ENCODE data around the gene PITPNB.

PITPNB gene

DNA sequence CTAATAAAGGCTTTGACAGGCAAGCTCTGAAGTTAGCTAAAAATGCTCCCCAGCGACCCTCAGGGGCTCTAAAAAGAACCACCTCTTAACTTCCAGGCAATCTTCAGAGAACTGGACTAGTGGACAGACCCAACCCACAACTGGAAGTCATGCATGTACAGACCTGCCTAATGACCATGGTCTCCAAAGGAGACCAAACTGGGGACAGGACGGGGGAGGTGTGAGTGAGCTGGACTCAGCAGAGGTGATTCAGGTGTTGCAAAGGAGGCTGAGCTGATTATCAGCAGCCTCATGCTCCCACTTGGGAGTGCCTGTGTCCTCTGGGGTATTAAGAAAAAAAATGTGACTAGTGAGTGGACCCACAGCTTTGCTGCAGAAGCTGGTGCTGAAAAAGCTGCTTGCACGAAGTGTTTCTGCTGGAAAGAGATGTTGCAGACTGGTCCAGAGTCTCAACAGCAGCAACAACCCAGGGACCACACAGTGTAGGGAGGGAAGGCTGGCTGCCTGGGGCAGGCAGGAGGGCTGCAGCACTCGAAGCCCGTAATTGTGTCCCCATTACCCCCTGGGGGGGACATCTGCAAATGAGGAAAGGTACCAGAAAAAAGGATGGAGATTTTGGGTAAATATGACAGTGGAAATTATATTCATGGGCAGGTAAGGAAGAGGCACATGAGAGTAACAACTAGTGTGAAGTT is 35.3 kb downstream of the PITPNB start:
- no peak for TF ChIP-seq ESRRG (CRISPR knock-in tag; IDR thresholded peaks at IDR 0.05)
- TF ChIP-seq, protein P1, sequence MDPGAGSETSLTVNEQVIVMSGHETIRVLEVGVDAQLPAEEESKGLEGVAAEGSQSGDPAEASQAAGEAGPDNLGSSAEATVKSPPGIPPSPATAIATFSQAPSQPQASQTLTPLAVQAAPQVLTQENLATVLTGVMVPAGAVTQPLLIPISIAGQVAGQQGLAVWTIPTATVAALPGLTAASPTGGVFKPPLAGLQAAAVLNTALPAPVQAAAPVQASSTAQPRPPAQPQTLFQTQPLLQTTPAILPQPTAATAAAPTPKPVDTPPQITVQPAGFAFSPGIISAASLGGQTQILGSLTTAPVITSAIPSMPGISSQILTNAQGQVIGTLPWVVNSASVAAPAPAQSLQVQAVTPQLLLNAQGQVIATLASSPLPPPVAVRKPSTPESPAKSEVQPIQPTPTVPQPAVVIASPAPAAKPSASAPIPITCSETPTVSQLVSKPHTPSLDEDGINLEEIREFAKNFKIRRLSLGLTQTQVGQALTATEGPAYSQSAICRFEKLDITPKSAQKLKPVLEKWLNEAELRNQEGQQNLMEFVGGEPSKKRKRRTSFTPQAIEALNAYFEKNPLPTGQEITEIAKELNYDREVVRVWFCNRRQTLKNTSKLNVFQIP (CRISPR knock-in tag; IDR thresholded peaks at IDR 0.05; ENCODE audit: borderline replicate concordance, low read depth) = no peak
- no peak for TF ChIP-seq SNAI2 (CRISPR knock-in tag; IDR thresholded peaks at IDR 0.05)
- no peak for ATAC-seq

DNA sequence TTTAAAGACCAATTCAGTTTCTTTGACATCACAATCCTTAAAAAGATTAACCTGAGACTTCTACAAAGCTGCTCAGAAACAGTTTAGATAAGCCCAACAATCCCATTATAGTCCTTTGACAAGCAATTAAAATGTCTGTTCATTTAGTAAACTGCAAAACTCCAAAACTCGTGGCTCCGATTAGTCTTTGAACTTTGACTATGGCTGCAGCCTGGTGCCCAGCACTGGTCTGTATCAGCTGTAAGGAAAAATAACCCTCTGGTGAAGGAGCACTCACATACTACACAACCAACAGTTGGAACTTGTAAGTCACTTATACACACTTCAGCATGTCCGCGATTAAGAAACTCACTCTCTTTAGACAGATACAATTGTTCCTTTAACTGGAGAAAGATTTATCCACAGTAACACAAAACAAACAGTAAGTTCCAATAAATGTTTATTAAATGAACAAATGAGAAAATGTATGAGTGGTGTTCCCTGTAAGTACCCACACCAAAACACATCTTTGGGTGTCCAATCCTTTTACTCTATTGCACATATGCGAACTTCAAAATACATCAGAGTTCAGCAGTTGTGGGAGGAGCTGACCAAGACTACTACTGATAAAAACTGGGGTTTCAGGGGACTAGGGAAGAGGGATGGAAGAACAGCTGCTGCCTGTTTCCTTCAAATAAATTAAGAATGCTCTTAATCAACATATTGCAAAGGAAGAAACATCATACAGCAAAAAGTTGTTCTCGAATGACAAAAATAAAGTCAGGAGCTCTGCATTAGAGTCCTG is 36.4 kb downstream of the PITPNB start:
- TF ChIP-seq, protein P2, sequence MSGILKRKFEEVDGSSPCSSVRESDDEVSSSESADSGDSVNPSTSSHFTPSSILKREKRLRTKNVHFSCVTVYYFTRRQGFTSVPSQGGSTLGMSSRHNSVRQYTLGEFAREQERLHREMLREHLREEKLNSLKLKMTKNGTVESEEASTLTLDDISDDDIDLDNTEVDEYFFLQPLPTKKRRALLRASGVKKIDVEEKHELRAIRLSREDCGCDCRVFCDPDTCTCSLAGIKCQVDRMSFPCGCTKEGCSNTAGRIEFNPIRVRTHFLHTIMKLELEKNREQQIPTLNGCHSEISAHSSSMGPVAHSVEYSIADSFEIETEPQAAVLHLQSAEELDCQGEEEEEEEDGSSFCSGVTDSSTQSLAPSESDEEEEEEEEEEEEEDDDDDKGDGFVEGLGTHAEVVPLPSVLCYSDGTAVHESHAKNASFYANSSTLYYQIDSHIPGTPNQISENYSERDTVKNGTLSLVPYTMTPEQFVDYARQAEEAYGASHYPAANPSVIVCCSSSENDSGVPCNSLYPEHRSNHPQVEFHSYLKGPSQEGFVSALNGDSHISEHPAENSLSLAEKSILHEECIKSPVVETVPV (CRISPR knock-in tag; IDR thresholded peaks at IDR 0.05) = no peak
- no peak for TF ChIP-seq BACH2 (CRISPR knock-in tag; IDR thresholded peaks at IDR 0.05; ENCODE audit: borderline replicate concordance)
- TF ChIP-seq, protein P1 (CRISPR knock-in tag; IDR thresholded peaks at IDR 0.05; ENCODE audit: borderline replicate concordance, low read depth) = no peak
- TF ChIP-seq ZNF70 (CRISPR knock-in tag; IDR thresholded peaks at IDR 0.05) = no peak
- TF ChIP-seq ESRRG (CRISPR knock-in tag; IDR thresholded peaks at IDR 0.05) = no peak

DNA sequence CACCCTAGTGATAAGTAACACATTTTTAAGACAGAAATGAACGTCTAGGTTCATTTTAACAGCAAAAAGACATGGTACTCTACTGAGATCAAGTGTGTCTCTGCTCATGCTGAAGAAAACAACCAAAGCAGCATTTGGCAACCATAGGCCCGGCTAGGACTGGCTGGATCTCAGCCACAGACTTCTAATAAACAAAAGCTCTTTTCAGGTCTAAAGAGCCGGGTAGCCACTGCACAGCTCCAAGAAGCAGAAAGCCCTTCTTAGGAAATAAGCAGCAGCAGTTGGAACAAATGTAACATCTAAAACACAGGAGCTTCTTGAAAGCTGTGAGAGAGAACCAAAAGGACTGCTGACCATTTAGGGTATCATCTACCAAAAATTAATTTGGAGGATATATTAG is 37.6 kb downstream of the PITPNB start:
- no peak for TF ChIP-seq CSDC2 (CRISPR knock-in tag; IDR thresholded peaks at IDR 0.05)
- TF ChIP-seq, protein P2 (CRISPR knock-in tag; IDR thresholded peaks at IDR 0.05) = no peak
- TF ChIP-seq, protein P1 (CRISPR knock-in tag; IDR thresholded peaks at IDR 0.05; ENCODE audit: borderline replicate concordance, low read depth) = no peak
- TF ChIP-seq ZFP30 (CRISPR knock-in tag; IDR thresholded peaks at IDR 0.05) = no peak
- TF ChIP-seq ZNF565 (CRISPR knock-in tag; conservative IDR thresholded peaks at IDR 0.05; ENCODE audit: low read depth) = no peak
- no peak for TF ChIP-seq OSR1 (CRISPR knock-in tag; IDR thresholded peaks at IDR 0.05)
- TF ChIP-seq ISL1 (CRISPR knock-in tag; IDR thresholded peaks at IDR 0.05) = no peak
- no peak for ATAC-seq

More for the DNA sequence above, 36.4 kb downstream of the PITPNB start:
- ATAC-seq = no peak

GRCh38 chr22:27880778-27881394 is 38.2 kb downstream of the PITPNB start:
- peak; percentile 92 for ATAC-seq

DNA sequence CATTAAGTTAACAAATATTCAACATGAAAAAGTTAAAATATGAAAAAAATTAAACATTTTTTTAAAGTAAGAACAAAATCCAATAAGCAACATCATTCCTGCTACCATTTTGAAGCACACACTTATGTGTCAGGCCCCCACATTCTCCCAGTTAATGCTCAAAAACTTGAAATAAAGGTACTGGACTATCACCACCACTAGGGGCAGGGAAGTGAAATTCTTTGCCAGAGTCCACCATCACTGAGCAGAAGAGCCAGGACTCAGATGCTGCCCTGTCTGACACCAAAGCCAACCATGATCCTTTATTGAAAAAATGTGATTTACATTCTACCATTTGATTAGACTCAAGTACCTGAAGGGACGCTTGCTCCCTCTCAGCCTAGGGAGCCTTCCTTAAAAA is 39.1 kb downstream of the PITPNB start:
- peak; percentile 91 for ATAC-seq
- TF ChIP-seq TCF4 (CRISPR knock-in tag; IDR thresholded peaks at IDR 0.05; ENCODE audit: borderline replicate concordance) (no peak), ZFP3 (CRISPR knock-in tag; IDR thresholded peaks at IDR 0.05) (no peak), BACH2 (CRISPR knock-in tag; IDR thresholded peaks at IDR 0.05; ENCODE audit: borderline replicate concordance) (no peak), ZNF70 (CRISPR knock-in tag; IDR thresholded peaks at IDR 0.05) (no peak), ZNF8 (CRISPR knock-in tag; IDR thresholded peaks at IDR 0.05) (no peak), CSDC2 (CRISPR knock-in tag; IDR thresholded peaks at IDR 0.05) (no peak), OSR1 (CRISPR knock-in tag; IDR thresholded peaks at IDR 0.05) (no peak), GLIS3 (CRISPR knock-in tag; IDR thresholded peaks at IDR 0.05) (no peak), ZNF565 (CRISPR knock-in tag; conservative IDR thresholded peaks at IDR 0.05; ENCODE audit: low read depth) (no peak), ARNTL (CRISPR knock-in tag; IDR thresholded peaks at IDR 0.05; ENCODE audit: borderline replicate concordance, low read depth) (no peak), SNAI2 (CRISPR knock-in tag; IDR thresholded peaks at IDR 0.05) (no peak), ISL1 (CRISPR knock-in tag; IDR thresholded peaks at IDR 0.05) (no peak), ZC3H10 (CRISPR knock-in tag; IDR thresholded peaks at IDR 0.05) (no peak)
- TF ChIP-seq, protein P1 (CRISPR knock-in tag; IDR thresholded peaks at IDR 0.05; ENCODE audit: borderline replicate concordance, low read depth) = no peak

More at GRCh38 chr22:27880778-27881394, 38.2 kb downstream of the PITPNB start:
- no peak for TF ChIP-seq ZC3H10 (CRISPR knock-in tag; IDR thresholded peaks at IDR 0.05)
- no peak for TF ChIP-seq ESRRG (CRISPR knock-in tag; IDR thresholded peaks at IDR 0.05)
